ENCODE results near the gene COX20. TPM values are rescaled to one million over a fixed set of nuclear protein-coding genes. Genes with fewer than 3 reads are reported as not detected.

Gene COX20
- total RNA-seq, 4 donors from 2014 or later: 6.0 to 41.3 (median 32.3) TPM

DNA sequence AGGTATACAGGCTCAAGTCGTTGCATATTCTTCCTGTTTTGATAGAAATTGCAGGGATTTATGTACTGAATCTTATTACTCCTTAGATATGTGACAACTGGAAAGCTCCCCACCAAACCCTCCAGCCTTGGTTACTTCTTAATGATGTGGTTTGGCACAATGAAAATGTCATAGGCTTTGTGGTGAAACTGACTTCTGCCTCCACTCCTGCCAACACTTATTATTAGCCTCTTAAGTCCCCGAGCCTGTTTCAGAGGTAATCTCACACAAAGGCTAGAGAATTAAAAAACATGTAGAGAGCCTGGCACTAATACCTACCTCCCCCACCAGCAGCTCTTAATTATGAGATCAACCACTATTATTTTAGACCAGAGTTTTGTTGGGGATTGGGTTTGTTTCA is 4.2 kb downstream of the COX20 start:
- Histone ChIP-seq H3K4me1 (peaks cover 27 to 77% (median 39%) of the 10 kb centered on the region in 4 donors), H3K4me3 (no peak overlapping the region), H3K27me3 (no peaks in the 10 kb centered on the region), H3K27ac (peak overlapping the region in 2 of 4 donors; percentile 43 to 54), H3K9me3 (no peaks in the 10 kb centered on the region), H3K36me3 (peaks cover 0 to 33% (median 11%) of the 10 kb centered on the region in 4 donors)
- TF ChIP-seq, protein P1, sequence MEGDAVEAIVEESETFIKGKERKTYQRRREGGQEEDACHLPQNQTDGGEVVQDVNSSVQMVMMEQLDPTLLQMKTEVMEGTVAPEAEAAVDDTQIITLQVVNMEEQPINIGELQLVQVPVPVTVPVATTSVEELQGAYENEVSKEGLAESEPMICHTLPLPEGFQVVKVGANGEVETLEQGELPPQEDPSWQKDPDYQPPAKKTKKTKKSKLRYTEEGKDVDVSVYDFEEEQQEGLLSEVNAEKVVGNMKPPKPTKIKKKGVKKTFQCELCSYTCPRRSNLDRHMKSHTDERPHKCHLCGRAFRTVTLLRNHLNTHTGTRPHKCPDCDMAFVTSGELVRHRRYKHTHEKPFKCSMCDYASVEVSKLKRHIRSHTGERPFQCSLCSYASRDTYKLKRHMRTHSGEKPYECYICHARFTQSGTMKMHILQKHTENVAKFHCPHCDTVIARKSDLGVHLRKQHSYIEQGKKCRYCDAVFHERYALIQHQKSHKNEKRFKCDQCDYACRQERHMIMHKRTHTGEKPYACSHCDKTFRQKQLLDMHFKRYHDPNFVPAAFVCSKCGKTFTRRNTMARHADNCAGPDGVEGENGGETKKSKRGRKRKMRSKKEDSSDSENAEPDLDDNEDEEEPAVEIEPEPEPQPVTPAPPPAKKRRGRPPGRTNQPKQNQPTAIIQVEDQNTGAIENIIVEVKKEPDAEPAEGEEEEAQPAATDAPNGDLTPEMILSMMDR (IDR thresholded peaks at IDR 0.05): no peak
- no peak for TF ChIP-seq POLR2AphosphoS5 (IDR thresholded peaks at IDR 0.05)
- TF ChIP-seq POLR2A (IDR thresholded peaks at IDR 0.05): no peak
- no peak for TF ChIP-seq EP300 (IDR thresholded peaks at IDR 0.05; ENCODE audit: low read depth)
- no peak for DNase-seq
- in situ Hi-C loops (cut with MboI; ENCODE audit: low pct_ligation_motif_present in 1 of 4, low pct_unique_long_range_greater_than_20kb in 1 of 4, low sequenced_read_pairs in 3 of 4): loop anchor here in 1 of 4 donors (10.0 kb wide), 1 partner anchor 135 kb away; no protein-coding TSS in a partner anchor
- 26 to 29% methylated on average over 2 of the region's 2 CpGs for WGBS, 2 donors (ENCODE audit: low coverage in 1 of 2)
- intact Hi-C loops (cut with DNase I; ENCODE audit: low total_unique reads): no loop called here

- in situ Hi-C loops (cut with MboI; ENCODE audit: low pct_ligation_motif_present in 1 of 4, low pct_unique_long_range_greater_than_20kb in 1 of 4, low sequenced_read_pairs in 3 of 4) (no loop called here), intact Hi-C loops (cut with DNase I; ENCODE audit: low total_unique reads) (no loop called here)
- Histone ChIP-seq H3K27me3 (no peaks in the 10 kb centered on the region), H3K36me3 (peaks cover 0 to 40% (median 16%) of the 10 kb centered on the region in 4 donors), H3K4me1 (peaks cover 27 to 77% (median 39%) of the 10 kb centered on the region in 4 donors), H3K4me3 (no peak overlapping the region), H3K27ac (peak overlapping the region; percentile 14 to 54 (median 39)), H3K9me3 (no peaks in the 10 kb centered on the region)
- DNase-seq: no peak
- TF ChIP-seq, protein P1 (IDR thresholded peaks at IDR 0.05): no peak
- TF ChIP-seq POLR2AphosphoS5 (IDR thresholded peaks at IDR 0.05): no peak
- TF ChIP-seq EP300 (IDR thresholded peaks at IDR 0.05; ENCODE audit: low read depth): no peak
- no peak for TF ChIP-seq POLR2A (IDR thresholded peaks at IDR 0.05)
- 49 to 56% methylated on average over 4 to 5 of the region's 5 CpGs for WGBS, 2 donors (ENCODE audit: low coverage in 1 of 2)
Observed at GRCh38 chr1:244840219-244840794, 4.8 kb downstream of the COX20 start.

DNA sequence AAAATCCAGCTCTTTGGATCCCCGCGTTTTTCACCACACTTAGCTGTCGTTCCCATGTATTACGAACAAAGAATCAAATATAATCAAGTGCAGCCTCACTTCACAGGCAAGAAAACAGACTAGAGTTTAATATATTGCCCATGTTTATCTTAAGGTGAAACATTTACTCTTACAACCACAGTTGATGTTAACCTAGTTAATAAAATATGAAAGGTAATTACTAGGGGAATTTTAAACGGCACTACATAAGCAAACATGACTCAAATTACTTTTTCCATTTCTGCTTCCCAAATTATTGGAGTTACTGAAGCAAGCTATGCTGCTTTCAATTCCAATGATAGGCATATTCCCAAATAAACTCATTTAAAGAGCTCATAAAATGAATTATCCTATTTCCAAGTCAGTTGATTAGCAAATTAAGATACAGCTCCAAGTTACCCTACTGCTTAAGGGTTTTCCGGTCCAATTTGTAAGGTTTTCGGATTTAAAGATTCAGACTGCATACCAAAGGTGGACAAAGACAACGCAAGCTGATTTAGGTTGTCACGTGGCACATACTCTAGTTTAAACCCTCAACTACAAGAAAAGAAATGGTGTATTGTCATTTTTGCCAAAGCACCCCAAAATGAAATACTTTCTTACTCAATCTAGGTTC is 5.9 kb downstream of the COX20 start:
- 45 to 48% methylated on average over 9 of the region's 9 CpGs for WGBS, 2 donors (ENCODE audit: low coverage in 1 of 2)
- H3K4me1 ChIP-seq: peaks cover 26 to 76% (median 37%) of the 10 kb centered on the region in 4 donors
- intact Hi-C loops (cut with DNase I; ENCODE audit: low total_unique reads): no loop called here

More for the DNA sequence above, 5.9 kb downstream of the COX20 start:
- Histone ChIP-seq H3K4me3 (peak overlapping the region in 1 of 4 donors; percentile 5), H3K36me3 (peaks cover 0 to 51% (median 21%) of the 10 kb centered on the region in 4 donors), H3K27me3 (no peaks in the 10 kb centered on the region), H3K9me3 (no peaks in the 10 kb centered on the region), H3K27ac (peak overlapping the region; percentile 14 to 54 (median 39))
- no peak for DNase-seq
- in situ Hi-C loops (cut with MboI; ENCODE audit: low pct_ligation_motif_present in 1 of 4, low pct_unique_long_range_greater_than_20kb in 1 of 4, low sequenced_read_pairs in 3 of 4): no loop called here
- no peak for TF ChIP-seq POLR2A (IDR thresholded peaks at IDR 0.05)
- TF ChIP-seq, protein P1 (IDR thresholded peaks at IDR 0.05): no peak
- TF ChIP-seq POLR2AphosphoS5 (IDR thresholded peaks at IDR 0.05): no peak
